ENCODE results near the gene SNX19.

The SNX19 gene

GRCh38 chr11:130905512-130905911 lies 10.8 kb downstream of the SNX19 start:
- no peak overlapping the region for H3K4me3 ChIP-seq (replicated peaks; ENCODE audit: insufficient read depth, low read length)
- no peak overlapping the region for H3K27ac ChIP-seq (replicated peaks)
- TF ChIP-seq CTCF (IDR thresholded peaks at IDR 0.05; ENCODE audit: insufficient read depth, low read length) (no peak), POLR2AphosphoS5 (IDR thresholded peaks at IDR 0.05; ENCODE audit: low read depth) (no peak), SPI1 (IDR thresholded peaks at IDR 0.05; ENCODE audit: borderline replicate concordance, low read depth) (no peak), REST (IDR thresholded peaks at IDR 0.05; ENCODE audit: insufficient replicate concordance, low read depth) (no peak), GABPA (IDR thresholded peaks at IDR 0.05; ENCODE audit: low read depth) (no peak)
- DNase-seq (ENCODE audit: low read depth in 1 of 2, low spot score in 1 of 2): no peak
- H3K27me3 ChIP-seq (ENCODE audit: insufficient read depth, poor library complexity, severe bottlenecking): no peaks in the 10 kb centered on the region

- H3K27ac ChIP-seq (replicated peaks): no peak overlapping the region
- DNase-seq (ENCODE audit: low read depth in 1 of 2, low spot score in 1 of 2): no peak
- H3K4me3 ChIP-seq (replicated peaks; ENCODE audit: insufficient read depth, low read length): no peak overlapping the region
- no peaks in the 10 kb centered on the region for H3K27me3 ChIP-seq (ENCODE audit: insufficient read depth, poor library complexity, severe bottlenecking)
- TF ChIP-seq CTCF (IDR thresholded peaks at IDR 0.05; ENCODE audit: insufficient read depth, low read length) (peak; percentile 8), GABPA (IDR thresholded peaks at IDR 0.05; ENCODE audit: low read depth) (no peak), SPI1 (IDR thresholded peaks at IDR 0.05; ENCODE audit: borderline replicate concordance, low read depth) (no peak), REST (IDR thresholded peaks at IDR 0.05; ENCODE audit: insufficient replicate concordance, low read depth) (no peak), POLR2AphosphoS5 (IDR thresholded peaks at IDR 0.05; ENCODE audit: low read depth) (no peak)
Measured at GRCh38 chr11:130904380-130904779, 11.9 kb downstream of the SNX19 start.

GRCh38 chr11:130902380-130902779 lies 13.9 kb downstream of the SNX19 start:
- H3K27me3 ChIP-seq (ENCODE audit: insufficient read depth, poor library complexity, severe bottlenecking): no peaks in the 10 kb centered on the region
- TF ChIP-seq GABPA (IDR thresholded peaks at IDR 0.05; ENCODE audit: low read depth) (no peak), POLR2AphosphoS5 (IDR thresholded peaks at IDR 0.05; ENCODE audit: low read depth) (no peak), REST (IDR thresholded peaks at IDR 0.05; ENCODE audit: insufficient replicate concordance, low read depth) (no peak), SPI1 (IDR thresholded peaks at IDR 0.05; ENCODE audit: borderline replicate concordance, low read depth) (no peak), CTCF (IDR thresholded peaks at IDR 0.05; ENCODE audit: insufficient read depth, low read length) (no peak)
- H3K27ac ChIP-seq (replicated peaks): no peak overlapping the region
- DNase-seq (ENCODE audit: low read depth in 1 of 2, low spot score in 1 of 2): no peak
- H3K4me3 ChIP-seq (replicated peaks; ENCODE audit: insufficient read depth, low read length): no peak overlapping the region
